GM20000 (cell line): ENCODE results near the gene MTOR.

Source experiments
- DNase-seq: peaks from one replicate; pipeline ENCODE4 v3.0.0; 2012; ENCODE audit warnings: low spot score
- CTCF ChIP-seq: IDR thresholded peaks from 2 replicates; pipeline ENCODE4 v1.5.1; 2012; ENCODE audit warnings: mild to moderate bottlenecking, control low read depth; ENCODE audit errors: extremely low read depth, missing control alignments

Gene MTOR

DNA sequence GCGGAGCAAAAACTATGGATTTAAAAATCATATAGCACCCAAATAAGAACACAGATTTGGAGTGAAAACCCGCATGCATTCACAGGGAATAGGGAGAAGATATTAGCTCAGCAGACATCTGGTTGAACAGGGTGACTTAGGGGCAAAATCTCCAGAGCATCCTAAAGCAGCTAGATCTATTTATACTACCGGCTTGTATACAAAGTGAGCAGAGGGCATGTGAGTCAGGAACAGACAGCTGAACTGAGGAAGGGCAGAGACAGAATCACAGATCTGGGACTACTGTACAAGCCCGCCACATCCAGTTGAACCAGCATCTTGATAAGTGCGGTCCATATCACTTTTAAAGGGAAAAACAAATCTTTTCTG lies 127.5 kb downstream of the MTOR start:
- DNase-seq: no peak
- no peak for TF ChIP-seq CTCF

GRCh38 chr1:11134251-11134897 lies 128.0 kb downstream of the MTOR start:
- no peak for TF ChIP-seq CTCF
- no peak for DNase-seq

DNA sequence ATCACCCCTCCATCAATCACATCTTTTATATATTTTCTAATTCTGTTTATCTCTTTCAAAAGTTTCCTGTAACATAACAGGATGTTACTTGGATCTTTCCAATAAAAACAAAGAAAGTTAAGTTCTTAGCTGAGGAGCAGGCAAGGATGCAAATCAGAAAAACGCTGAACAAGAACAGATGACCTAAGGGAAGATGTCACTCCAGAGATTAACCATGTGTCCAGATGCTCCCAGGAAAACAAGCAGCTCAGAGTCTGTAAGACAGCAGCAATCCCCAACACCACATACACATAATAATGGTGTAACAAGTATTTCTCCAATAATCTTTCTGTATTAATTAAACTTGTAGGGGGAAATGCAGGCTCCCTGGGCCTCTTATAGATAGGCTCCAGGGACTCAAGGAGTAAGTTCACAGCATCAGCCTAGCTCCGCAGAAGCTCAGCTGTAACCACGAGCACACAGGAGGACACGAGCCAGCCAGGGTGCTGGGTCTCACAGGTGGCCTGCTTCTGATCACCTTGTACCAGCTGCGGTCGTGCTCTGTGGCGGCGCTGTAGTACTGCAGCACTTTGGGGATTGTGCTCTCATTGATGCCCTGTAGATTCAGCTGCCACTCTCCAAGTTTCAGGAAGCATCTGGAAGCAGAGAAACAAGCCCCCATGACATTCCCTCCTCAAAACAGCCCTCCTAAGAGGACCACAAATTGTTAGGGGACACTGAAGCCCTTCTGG lies 129.6 kb downstream of the MTOR start:
- DNase-seq: no peak
- TF ChIP-seq CTCF: no peak

- DNase-seq: no peak
- no peak for TF ChIP-seq CTCF
These were observed 130.5 kb downstream of the MTOR start for GRCh38 chr1:11131816-11132215.

DNA sequence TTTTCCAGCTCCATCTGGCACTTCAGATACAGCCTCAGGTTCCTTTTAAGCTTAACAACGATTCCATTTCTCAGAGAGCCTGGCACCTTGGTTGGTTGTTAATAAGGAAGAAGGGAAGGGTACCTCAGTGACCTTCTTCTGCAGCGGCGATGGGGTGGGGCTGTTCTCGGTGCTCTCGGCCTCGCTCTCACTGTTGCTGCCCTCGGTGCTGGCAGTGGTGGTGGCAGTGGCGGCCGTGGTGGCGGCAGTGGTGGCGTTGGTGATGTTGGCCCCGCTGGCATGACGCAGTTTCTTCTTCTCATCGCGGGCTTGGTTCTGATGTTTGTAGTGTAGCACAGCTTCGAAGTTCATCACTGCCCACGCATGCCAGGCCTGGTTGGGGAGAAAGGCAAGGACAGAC lies 131.9 kb downstream of the MTOR start:
- no peak for TF ChIP-seq CTCF
- DNase-seq: no peak

GRCh38 chr1:11129649-11130390 lies 132.5 kb downstream of the MTOR start:
- no peak for TF ChIP-seq CTCF
- DNase-seq: no peak

DNA sequence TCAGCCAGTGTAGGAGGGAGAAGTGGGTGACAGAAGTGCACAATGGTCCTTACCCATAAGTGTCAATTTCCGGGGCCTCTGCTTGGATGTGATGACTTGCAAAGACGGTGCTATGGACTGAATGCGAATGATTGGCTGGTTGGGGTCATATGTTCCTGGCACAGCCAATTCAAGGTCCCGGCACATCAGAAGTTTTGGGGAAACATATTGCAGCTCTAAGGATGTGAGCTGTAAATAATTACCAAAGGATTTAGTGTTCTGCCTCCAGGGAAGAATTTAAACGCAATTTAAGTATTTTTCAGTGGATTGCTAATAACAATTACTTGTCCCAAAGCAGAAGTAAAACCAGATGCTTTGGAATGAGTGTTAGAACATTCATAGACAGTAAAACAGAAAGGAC lies 135.8 kb downstream of the MTOR start:
- DNase-seq: no peak
- no peak for TF ChIP-seq CTCF
